HG03159 (cell line): ENCODE results near the gene PLAU.

ENCODE experiments used
- ATAC-seq: cut with Tn5 transposase; IDR thresholded peaks from one replicate; pipeline ENCODE4 v1.9.1; 2021; ENCODE audit warnings: mild to moderate bottlenecking, moderate library complexity; ENCODE audit not compliant: unreplicated experiment

The PLAU gene

GRCh38 chr10:73910764-73911552 is at the start of gene PLAU:
PLAU (plus strand) TSS chr10:73911132; CDS start chr10:73911556, 424 bp downstream.
- peak; percentile 52 for ATAC-seq

GRCh38 chr10:73862011-73862410 is 48.9 kb upstream of the PLAU start:
- no peak for ATAC-seq

- no peak for ATAC-seq
Measured at GRCh38 chr10:73863039-73863817, 47.7 kb upstream of the PLAU start.

- no peak for ATAC-seq
Measured at GRCh38 chr10:73864229-73864628, 46.7 kb upstream of the PLAU start.

GRCh38 chr10:73865107-73865458 is 45.8 kb upstream of the PLAU start:
- ATAC-seq = no peak

GRCh38 chr10:73865459-73866442 is 45.2 kb upstream of the PLAU start:
- peak; percentile 55 for ATAC-seq

- no peak for ATAC-seq
Measured at GRCh38 chr10:73866621-73867020, 44.3 kb upstream of the PLAU start.

- no peak for ATAC-seq
Measured at GRCh38 chr10:73867126-73867807, 43.7 kb upstream of the PLAU start.

- ATAC-seq = no peak
Measured at GRCh38 chr10:73867871-73868631, 42.9 kb upstream of the PLAU start.

- no peak for ATAC-seq
Measured at GRCh38 chr10:73868655-73869195, 42.2 kb upstream of the PLAU start.

- ATAC-seq = no peak
Measured at GRCh38 chr10:73871295-73872189, 39.4 kb upstream of the PLAU start.

- ATAC-seq = no peak
Measured at GRCh38 chr10:73872190-73872710, 38.7 kb upstream of the PLAU start.

GRCh38 chr10:73873142-73873837 is 37.6 kb upstream of the PLAU start:
- ATAC-seq = no peak

GRCh38 chr10:73873838-73874215 is 37.1 kb upstream of the PLAU start:
- no peak for ATAC-seq

GRCh38 chr10:73874267-73875138 is 36.4 kb upstream of the PLAU start, which contains the start of gene CAMK2G:
CAMK2G (minus strand) TSS chr10:73874555; CDS start chr10:73874461, 94 bp downstream.
- ATAC-seq = peak; percentile 80

GRCh38 chr10:73875139-73875475 is 35.8 kb upstream of the PLAU start:
- peak; percentile 13 for ATAC-seq

- ATAC-seq = no peak
Measured at GRCh38 chr10:73876157-73876556, 34.8 kb upstream of the PLAU start.
